ENCODE data around the gene AK9.

The AK9 gene

GRCh38 chr6:109513571-109514071 is 177.4 kb downstream of the AK9 start:
- no peak for DNase-seq (ENCODE audit: low read depth, low spot score)

GRCh38 chr6:109512271-109512817 is 178.7 kb downstream of the AK9 start:
- no peak for DNase-seq (ENCODE audit: low read depth, low spot score)

GRCh38 chr6:109511832-109512231 is 179.2 kb downstream of the AK9 start:
- DNase-seq (ENCODE audit: low read depth, low spot score), result no peak

GRCh38 chr6:109510358-109510757 is 180.6 kb downstream of the AK9 start:
- no peak for DNase-seq (ENCODE audit: low read depth, low spot score)

- DNase-seq (ENCODE audit: low read depth, low spot score), result no peak
Observed at GRCh38 chr6:109508166-109508860, 182.7 kb downstream of the AK9 start.

- no peak for DNase-seq (ENCODE audit: low read depth, low spot score)
Observed at GRCh38 chr6:109507490-109508072, 183.4 kb downstream of the AK9 start.

GRCh38 chr6:109506841-109507240 is 184.2 kb downstream of the AK9 start:
- DNase-seq (ENCODE audit: low read depth, low spot score), result no peak

GRCh38 chr6:109506314-109506713 is 184.7 kb downstream of the AK9 start:
- DNase-seq (ENCODE audit: low read depth, low spot score), result no peak

GRCh38 chr6:109503327-109504224 is 187.4 kb downstream of the AK9 start:
- DNase-seq (ENCODE audit: low read depth, low spot score), result no peak

GRCh38 chr6:109498936-109499335 is 192.1 kb downstream of the AK9 start:
- no peak for DNase-seq (ENCODE audit: low read depth, low spot score)

- DNase-seq (ENCODE audit: low read depth, low spot score), result no peak
Observed at GRCh38 chr6:109498052-109498451, 192.9 kb downstream of the AK9 start.

GRCh38 chr6:109496036-109496772 is 194.8 kb downstream of the AK9 start:
- DNase-seq (ENCODE audit: low read depth, low spot score), result no peak

- no peak for DNase-seq (ENCODE audit: low read depth, low spot score)
Observed at GRCh38 chr6:109493865-109494264, 197.1 kb downstream of the AK9 start.

- DNase-seq (ENCODE audit: low read depth, low spot score), result no peak
Observed at GRCh38 chr6:109491207-109491938, 199.6 kb downstream of the AK9 start.

- no peak for DNase-seq (ENCODE audit: low read depth, low spot score)
Observed at GRCh38 chr6:109490713-109491112, 200.3 kb downstream of the AK9 start.

- DNase-seq (ENCODE audit: low read depth, low spot score), result no peak
Observed at GRCh38 chr6:109488001-109488400, 203.0 kb downstream of the AK9 start.

GRCh38 chr6:109486068-109486467 is 204.9 kb downstream of the AK9 start:
- DNase-seq (ENCODE audit: low read depth, low spot score), result no peak

- DNase-seq (ENCODE audit: low read depth, low spot score), result no peak
Observed at GRCh38 chr6:109485266-109485935, 205.6 kb downstream of the AK9 start.

- no peak for DNase-seq (ENCODE audit: low read depth, low spot score)
Observed at GRCh38 chr6:109484122-109484521, 206.9 kb downstream of the AK9 start.

GRCh38 chr6:109483735-109484057 is 207.3 kb downstream of the AK9 start:
- no peak for DNase-seq (ENCODE audit: low read depth, low spot score)
